Daoy (cell line): ENCODE data around the gene TMPRSS11B. TPM values are rescaled to one million over a fixed set of nuclear protein-coding genes. Genes with fewer than 3 reads are reported as not detected.
A peak's percentile ranks its signal among the peaks of the same experiment; 100 is the strongest.
"Not testable (repeated sequence)": the region's sequence is repeated elsewhere in the genome, so short reads cannot be mapped to it uniquely, and the experiment has no call there.

Source experiments
- DNase-seq: peaks from one replicate; pipeline ENCODE4 v3.0.0-alpha.2; 2015; ENCODE audit warnings: low read depth
- total RNA-seq: library from RNA; depleted of rRNA; stranded (reverse); fragments of >200 nt; shearing (Covaris generic); gene quantifications from 2 replicates; pipeline ENCODE4 v1.2.3, GENCODE V29; 2014; rRNA removed

The TMPRSS11B gene
- total RNA-seq, 1 experiment from 2014 or later: not detected

GRCh38 chr4:68228568-68228967 is 16.9 kb downstream of the TMPRSS11B start:
- DNase-seq: no peak

GRCh38 chr4:68218044-68218443 is 27.4 kb downstream of the TMPRSS11B start:
- no peak for DNase-seq

GRCh38 chr4:68216501-68216900 is 29.0 kb downstream of the TMPRSS11B start:
- no peak for DNase-seq

GRCh38 chr4:68209003-68209402 is 36.5 kb downstream of the TMPRSS11B start:
- no peak for DNase-seq

GRCh38 chr4:68194305-68194704 is 51.2 kb downstream of the TMPRSS11B start:
- not testable (repeated sequence) for DNase-seq

- no peak for DNase-seq
Measured at GRCh38 chr4:68193194-68193593, 52.3 kb downstream of the TMPRSS11B start.

- no peak for DNase-seq
Measured at GRCh38 chr4:68187145-68187544, 58.3 kb downstream of the TMPRSS11B start.

GRCh38 chr4:68184923-68185322 is 60.6 kb downstream of the TMPRSS11B start:
- no peak for DNase-seq

- no peak for DNase-seq
Measured at GRCh38 chr4:68183417-68183816, 62.1 kb downstream of the TMPRSS11B start.

- DNase-seq: peak; percentile 13
Measured at GRCh38 chr4:68182382-68182820, 63.1 kb downstream of the TMPRSS11B start.

GRCh38 chr4:68180849-68181526 is 64.5 kb downstream of the TMPRSS11B start:
- peak; percentile 1 for DNase-seq

GRCh38 chr4:68176904-68177303 is 68.6 kb downstream of the TMPRSS11B start:
- DNase-seq: no peak

Other genes starting within 250 kb of the TMPRSS11B start
- gene TMPRSS11F, start 115.8 kb downstream of the TMPRSS11B start, total RNA-seq: 0.51 and 0.69 TPM in 2 replicates
- 35.0 and 37.5 TPM in 2 replicates for gene YTHDC1, start 104.4 kb upstream of the TMPRSS11B start, total RNA-seq
- not detected in 2 replicates for gene TMPRSS11E, start 201.8 kb upstream of the TMPRSS11B start, total RNA-seq